Measurements from ENCODE around the gene PPP1R8.
A peak's percentile ranks its signal among the peaks of the same experiment; 100 is the strongest.
"Not testable (repeated sequence)": the region's sequence is repeated elsewhere in the genome, so short reads cannot be mapped to it uniquely, and the experiment has no call there.

PPP1R8 gene

GRCh38 chr1:27830621-27831440 lies at the start of gene PPP1R8:
Gene PPP1R8 (plus strand): TSS chr1:27830782. CDS start chr1:27830836, 54 bp downstream.
- peak; percentile 66 for DNase-seq (ENCODE audit: low read depth)

- no peak for DNase-seq (ENCODE audit: low read depth)
These were observed 47.6 kb upstream of the PPP1R8 start for GRCh38 chr1:27782950-27783349.

DNA sequence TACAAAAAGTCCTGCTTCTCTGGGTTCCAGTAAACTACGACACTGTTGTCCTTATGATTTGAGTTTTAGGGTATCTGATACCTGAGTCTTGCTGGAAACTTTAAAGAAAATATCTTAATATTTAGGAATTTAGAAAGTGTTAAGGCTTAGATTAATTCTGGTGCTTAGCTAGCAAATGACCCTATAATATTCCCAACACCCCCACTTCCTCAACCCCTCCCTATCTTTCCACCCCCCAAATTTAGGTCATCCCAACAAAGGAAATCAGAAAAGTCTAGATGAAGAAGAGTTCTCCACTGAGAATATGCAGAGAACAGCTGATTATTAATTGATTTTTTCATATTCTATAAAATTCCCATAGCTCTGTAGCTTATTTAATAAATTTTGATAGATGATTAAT lies 45.9 kb upstream of the PPP1R8 start:
- no peak for DNase-seq (ENCODE audit: low read depth)

DNA sequence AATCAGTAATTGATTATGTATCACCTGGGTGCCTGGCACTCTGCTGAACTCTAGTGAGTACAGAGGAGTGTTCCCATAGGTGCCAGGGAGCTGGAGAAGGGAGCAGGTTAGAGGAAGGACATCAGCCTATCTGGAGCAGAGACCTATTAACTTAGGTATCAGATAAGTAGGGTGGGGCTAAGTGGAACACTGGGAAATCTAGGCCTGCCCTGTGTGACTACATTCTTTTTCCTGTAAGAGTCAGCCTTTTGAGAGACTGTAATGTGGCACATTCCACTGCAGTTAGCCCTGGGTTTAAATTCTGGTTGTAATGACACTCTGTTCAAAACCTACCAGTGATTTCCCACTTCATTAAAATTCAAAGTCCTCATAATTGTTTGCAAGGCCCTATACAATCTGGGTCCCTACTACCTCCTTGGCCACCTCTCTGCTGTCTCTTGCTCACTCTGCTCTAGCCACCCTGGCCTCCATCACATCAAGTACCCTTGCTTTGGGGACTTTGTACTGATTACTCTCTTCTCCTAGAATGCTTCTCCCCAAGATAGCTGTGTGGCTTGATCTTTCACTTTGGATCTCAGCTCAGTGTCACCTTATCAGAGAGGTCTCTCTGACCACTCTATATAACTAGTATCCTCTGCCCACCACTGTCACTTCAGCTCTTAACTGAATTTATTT lies 44.7 kb upstream of the PPP1R8 start:
- no peak for DNase-seq (ENCODE audit: low read depth)

DNA sequence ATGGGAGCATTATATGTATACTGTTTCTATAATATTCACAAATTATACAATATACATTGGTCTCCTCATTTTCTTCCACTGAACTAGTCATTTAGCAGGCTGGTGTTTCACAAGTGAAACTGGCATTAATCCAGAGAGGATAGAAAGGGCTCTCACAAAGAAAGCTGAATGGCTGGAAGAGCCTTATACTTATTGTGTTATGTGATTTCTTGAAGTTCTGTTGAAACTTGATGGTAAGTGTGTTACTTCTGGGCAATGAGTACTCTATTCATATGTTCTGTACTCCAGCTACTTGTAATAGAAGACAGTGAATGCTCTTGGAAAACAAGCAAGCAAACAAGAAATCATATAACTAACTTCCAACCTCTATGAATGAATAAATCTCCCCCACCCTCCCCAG lies 42.7 kb upstream of the PPP1R8 start:
- DNase-seq (ENCODE audit: low read depth) = no peak

- DNase-seq (ENCODE audit: low read depth) = no peak
These were observed 41.0 kb upstream of the PPP1R8 start for GRCh38 chr1:27789540-27790041.

DNA sequence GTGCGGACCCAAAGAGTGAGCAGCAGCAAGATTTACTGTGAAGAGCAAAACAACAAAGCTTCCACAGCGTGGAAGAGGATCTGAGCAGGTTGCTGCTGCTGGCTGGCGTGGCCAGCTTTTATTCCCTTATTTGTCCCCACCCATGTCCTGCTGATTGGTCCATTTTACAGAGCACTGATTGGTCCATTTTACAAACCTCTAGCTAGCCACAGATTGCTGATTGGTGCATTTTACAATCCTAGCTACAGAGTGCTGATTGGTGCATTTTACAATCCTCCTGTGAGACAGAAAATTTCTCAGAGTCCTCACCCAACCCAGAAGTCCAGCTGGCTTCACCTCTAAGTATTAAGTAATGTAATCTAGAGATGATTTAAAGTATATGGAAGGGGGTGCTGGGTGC lies 40.3 kb upstream of the PPP1R8 start:
- DNase-seq (ENCODE audit: low read depth) = not testable (repeated sequence)

GRCh38 chr1:27795601-27796000 lies 35.0 kb upstream of the PPP1R8 start:
- DNase-seq (ENCODE audit: low read depth) = no peak

- DNase-seq (ENCODE audit: low read depth) = no peak
These were observed 25.8 kb upstream of the PPP1R8 start for GRCh38 chr1:27804791-27805190.

- DNase-seq (ENCODE audit: low read depth) = no peak
These were observed 23.8 kb upstream of the PPP1R8 start for GRCh38 chr1:27806758-27807157.

GRCh38 chr1:27807385-27807784 lies 23.2 kb upstream of the PPP1R8 start:
- no peak for DNase-seq (ENCODE audit: low read depth)

DNA sequence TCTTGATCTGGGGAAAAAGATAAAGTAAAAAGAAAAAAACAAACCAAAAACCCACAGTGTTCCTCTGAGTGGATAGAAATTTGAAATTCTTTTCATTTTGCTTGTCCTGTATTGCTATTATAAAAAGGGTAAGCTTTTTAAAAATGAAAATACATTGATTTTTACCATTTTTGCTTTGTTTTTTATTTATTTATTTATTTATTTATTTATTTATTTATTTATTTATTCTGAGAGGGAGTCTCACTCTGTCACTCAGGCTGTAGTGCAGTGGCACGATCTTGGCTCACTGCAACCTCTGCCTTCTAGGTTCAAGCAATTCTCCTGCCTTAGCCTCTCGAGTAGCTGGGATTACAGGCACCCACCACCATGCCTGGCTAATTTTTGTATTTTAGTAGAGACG lies 22.5 kb upstream of the PPP1R8 start:
- DNase-seq (ENCODE audit: low read depth) = not testable (repeated sequence)

DNA sequence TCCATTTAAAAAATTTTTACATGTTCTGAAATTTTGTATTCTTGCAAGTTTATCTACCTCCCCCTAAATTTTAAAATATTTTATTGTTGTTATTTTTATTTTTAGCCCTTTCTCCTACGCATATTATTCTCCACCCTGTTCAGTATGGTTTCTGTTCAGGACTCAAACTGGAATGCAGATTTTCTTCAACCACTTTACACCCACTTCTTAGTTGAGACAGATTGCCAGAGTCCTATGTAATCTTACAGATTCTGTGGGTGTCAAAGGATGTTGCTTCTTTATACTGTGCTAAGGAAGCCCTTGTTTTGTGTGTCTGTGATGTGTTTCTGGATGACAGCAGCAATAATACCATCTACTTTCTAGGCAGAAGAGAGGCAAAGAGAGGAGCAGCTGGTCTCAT lies 20.7 kb upstream of the PPP1R8 start:
- DNase-seq (ENCODE audit: low read depth) = no peak

DNA sequence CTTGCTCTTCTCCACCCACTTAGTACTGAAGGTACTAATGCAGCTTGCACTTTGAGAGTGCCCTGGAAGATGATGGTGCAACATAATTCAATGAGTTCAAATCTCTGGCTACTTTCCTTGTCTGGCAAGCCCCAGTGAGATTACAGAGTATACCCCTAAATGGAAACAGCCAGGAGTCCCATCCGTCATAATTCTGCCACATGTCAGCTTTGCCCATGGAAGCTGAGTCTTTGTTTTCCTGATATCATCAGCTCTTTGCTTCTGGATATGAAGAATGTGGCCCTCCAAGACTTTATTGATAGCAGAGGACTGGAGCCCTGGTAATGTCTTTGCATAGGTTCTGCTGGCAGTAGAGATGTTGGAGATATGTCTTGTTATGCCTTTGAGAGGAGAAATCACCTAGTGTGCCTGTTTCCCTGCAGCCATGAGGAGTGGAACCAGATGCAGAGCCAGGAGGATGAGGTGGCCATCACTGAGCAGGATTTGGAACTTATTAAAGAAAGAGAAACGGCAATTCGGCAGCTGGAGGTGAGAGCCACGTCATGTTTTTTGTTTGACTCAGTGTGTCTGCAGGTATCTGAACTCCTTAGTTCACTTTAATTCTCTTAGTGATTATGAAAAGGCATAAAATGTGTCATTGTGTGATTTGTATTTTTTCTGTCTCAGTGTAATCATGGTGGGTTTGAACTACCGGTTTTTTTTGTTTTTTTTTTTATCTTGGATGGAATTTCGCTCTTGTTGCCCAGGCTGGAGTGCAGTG lies 18.7 kb upstream of the PPP1R8 start:
- no peak for DNase-seq (ENCODE audit: low read depth)

GRCh38 chr1:27816921-27817630 lies 13.5 kb upstream of the PPP1R8 start:
- no peak for DNase-seq (ENCODE audit: low read depth)

DNA sequence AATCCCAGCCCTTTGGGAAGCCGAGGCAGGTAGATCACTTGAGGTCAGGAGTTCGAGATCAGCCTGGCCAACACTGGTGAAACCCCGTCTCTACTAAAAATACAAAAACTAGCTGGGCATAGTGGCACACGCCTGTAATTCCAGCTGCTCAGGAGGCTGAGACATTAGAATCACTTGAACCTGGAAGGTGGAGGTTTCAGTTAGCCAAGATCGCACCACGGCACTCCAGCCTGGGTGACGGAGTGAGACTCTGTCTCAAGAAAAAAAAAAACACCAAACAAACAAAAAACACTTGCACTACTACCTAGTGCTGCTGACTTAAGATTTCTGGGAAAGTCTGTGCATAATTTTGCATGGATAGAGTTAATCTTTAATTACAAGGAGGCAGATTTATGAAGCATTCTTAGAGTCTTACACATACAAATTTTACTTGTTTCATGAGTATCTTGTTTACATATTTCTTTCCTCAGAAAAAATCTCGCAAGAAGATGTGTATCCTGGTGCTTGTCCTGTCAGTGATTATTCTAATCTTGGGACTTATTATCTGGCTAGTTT lies 8.7 kb upstream of the PPP1R8 start:
- DNase-seq (ENCODE audit: low read depth) = no peak

DNA sequence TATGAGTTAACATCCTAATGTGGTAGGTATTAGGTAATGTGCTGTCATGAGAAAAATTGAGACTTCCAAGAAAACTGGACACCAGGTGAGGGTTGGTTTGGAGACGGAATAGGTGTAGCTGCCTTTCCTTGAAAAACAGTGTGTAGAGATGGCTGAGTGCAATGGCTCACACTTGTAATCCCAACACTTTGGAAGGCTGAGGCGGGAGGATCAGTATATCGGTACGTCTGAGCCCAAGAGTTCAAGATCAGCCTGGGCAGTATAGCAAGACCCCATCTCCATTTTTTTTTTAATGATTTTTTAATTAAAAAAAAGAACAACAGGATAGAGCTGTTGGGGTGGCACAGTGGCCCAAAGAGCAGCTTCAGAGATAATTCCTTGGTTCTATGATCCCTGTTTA lies 6.8 kb upstream of the PPP1R8 start:
- DNase-seq (ENCODE audit: low read depth) = no peak

DNA sequence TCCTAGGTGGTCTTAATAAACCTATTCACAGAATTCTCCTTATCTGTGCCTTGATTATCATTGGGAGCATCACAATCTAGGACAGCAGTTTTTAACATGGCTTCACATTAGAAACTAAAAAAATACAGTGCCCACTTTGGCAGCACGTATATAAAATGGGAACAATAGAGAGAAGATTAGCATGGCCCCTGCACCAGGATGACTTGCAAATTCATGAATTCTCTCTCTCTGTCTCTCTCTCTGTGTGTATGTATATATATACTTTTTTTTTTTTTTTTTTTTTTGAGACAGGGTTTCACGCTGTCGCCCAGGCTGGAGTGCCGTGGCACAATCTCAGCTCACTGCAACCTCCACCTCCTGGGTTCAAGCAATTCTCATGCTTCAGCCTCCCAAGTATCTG lies 6.2 kb upstream of the PPP1R8 start:
- no peak for DNase-seq (ENCODE audit: low read depth)

DNA sequence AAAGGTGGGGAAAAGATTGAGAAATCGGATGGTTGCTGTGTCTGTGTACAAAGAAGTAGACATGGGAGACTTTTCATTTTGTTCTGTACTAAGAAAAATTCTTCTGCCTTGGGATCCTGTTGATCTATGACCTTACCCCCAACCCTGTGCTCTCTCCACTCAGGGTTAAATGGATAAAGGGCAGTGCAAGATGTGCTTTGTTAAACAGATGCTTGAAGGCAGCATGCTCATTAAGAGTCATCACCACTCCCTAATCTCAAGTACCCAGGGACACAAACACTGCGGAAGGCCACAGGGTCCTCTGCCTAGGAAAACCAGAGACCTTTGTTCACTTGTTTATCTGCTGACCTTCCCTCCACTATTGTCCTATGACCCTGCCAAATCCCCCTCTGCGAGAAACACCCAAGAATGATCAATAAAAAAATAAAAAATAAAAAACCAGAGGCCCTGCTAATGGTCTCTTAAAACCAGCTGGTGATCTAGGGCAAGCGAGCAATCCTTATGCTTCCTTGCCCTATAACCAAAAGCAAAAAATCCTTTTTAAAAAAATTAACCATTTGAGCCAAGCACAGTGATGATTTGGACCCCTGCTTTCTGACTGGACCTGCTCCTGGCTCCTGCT lies 1.1 kb upstream of the PPP1R8 start:
- DNase-seq (ENCODE audit: low read depth) = not testable (repeated sequence)

DNA sequence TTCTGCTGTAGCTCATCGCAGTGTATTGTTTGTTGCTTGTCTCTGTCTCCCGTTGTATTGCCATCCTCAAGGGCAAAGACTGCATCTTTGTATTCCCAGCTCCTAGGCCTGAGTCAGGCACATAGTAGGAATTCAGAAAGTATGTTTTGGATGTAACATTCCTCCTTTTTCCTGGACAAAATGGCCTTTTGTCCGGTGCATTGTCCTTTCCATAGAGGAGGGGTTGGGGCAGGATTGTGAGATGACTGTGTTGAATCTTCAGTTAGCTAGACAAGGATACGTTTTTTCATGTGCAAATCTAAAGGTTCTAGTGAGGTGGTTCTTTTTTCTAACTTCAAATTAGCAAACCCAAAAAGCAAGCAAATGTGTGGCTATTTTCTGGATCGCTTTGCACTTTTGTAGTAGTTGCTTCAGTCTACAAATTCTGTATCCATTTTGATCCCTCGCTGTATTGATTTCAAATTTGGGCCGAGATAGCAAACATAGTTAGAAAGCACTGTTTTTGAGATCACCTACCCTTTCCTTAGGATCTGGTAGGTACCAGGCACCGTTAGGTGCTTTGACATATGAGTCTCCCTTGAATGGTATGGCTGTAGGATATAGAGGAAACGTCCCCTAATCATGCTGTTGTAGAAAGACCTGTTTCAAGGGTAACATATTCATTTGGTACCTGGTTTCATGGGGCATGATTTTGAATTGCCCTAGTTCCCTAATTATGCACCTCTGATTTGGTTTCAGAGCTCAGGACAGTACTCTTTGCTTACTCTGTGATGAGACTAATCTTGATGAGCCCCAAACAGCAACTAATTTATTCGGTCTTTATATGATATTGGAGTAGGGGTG lies 1.2 kb downstream of the PPP1R8 start:
- no peak for DNase-seq (ENCODE audit: low read depth)
